Measurements from ENCODE around the gene HSPA2.
"Not testable (repeated sequence)": the region's sequence is repeated elsewhere in the genome, so short reads cannot be mapped to it uniquely, and the experiment has no call there.

HSPA2 gene

GRCh38 chr14:64562436-64562835 is 21.9 kb downstream of the HSPA2 start:
- no peak overlapping the region for H3K4me3 ChIP-seq (ENCODE audit: low read depth, low read length)
- TF ChIP-seq, protein P1, sequence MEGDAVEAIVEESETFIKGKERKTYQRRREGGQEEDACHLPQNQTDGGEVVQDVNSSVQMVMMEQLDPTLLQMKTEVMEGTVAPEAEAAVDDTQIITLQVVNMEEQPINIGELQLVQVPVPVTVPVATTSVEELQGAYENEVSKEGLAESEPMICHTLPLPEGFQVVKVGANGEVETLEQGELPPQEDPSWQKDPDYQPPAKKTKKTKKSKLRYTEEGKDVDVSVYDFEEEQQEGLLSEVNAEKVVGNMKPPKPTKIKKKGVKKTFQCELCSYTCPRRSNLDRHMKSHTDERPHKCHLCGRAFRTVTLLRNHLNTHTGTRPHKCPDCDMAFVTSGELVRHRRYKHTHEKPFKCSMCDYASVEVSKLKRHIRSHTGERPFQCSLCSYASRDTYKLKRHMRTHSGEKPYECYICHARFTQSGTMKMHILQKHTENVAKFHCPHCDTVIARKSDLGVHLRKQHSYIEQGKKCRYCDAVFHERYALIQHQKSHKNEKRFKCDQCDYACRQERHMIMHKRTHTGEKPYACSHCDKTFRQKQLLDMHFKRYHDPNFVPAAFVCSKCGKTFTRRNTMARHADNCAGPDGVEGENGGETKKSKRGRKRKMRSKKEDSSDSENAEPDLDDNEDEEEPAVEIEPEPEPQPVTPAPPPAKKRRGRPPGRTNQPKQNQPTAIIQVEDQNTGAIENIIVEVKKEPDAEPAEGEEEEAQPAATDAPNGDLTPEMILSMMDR (IDR thresholded peaks at IDR 0.05; ENCODE audit: borderline replicate concordance, insufficient read depth, low read depth, low read length), result no peak

DNA sequence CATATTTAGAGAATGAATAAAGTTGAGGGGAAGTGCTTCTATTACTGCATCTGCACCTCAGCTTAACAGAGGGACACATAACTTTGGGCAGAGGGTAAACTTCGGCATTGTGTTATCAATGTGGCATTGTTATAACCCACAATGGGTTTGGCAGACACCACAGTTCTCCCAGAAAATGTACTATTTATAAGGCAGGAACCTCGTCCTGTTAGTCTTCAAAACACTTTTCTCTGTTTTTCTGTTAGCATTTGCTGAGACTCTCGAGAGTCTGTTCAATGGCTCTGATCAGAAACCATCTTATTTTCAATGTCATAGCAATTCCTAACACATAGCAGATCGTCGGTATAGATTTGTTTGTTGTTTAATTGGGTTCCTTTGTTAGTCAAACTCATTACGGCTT is 23.2 kb downstream of the HSPA2 start:
- TF ChIP-seq, protein P1 (IDR thresholded peaks at IDR 0.05; ENCODE audit: borderline replicate concordance, insufficient read depth, low read depth, low read length), result no peak

DNA sequence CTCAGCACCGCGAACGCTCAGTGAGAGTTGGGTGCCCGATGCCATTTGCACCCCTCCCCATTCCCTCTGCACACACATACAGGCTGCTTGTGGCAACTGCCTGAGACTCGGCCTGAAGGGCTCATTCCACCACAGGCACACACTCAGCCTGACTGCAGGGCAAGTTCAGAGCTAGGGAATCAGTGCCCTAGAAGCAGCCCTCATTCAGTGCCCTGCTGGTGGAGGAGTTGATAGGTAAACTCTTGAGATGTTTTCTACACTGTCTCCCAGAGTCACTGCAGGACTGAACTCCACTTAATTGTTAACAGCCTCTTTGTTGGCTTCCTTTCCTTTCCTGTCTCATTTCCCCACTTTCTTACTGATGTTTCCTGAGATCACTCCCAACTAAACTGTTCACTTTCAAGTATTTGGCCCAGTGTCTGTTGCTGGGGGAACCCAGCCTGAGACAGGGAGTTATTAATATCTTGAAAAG is 26.1 kb downstream of the HSPA2 start:
- TF ChIP-seq, protein P1 (IDR thresholded peaks at IDR 0.05; ENCODE audit: borderline replicate concordance, insufficient read depth, low read depth, low read length), result no peak
- H3K4me3 ChIP-seq (ENCODE audit: low read depth, low read length), result no peak overlapping the region

More for the DNA sequence above, 23.2 kb downstream of the HSPA2 start:
- H3K4me3 ChIP-seq (ENCODE audit: low read depth, low read length), result no peak overlapping the region

GRCh38 chr14:64569138-64569631 is 28.6 kb downstream of the HSPA2 start:
- H3K4me3 ChIP-seq (ENCODE audit: low read depth, low read length), result no peak overlapping the region

GRCh38 chr14:64569646-64570045 is 29.1 kb downstream of the HSPA2 start:
- H3K4me3 ChIP-seq (ENCODE audit: low read depth, low read length), result not testable (repeated sequence)

More at GRCh38 chr14:64569138-64569631, 28.6 kb downstream of the HSPA2 start:
- TF ChIP-seq, protein P1 (IDR thresholded peaks at IDR 0.05; ENCODE audit: borderline replicate concordance, insufficient read depth, low read depth, low read length), result no peak

GRCh38 chr14:64572386-64573104 is 32.0 kb downstream of the HSPA2 start:
- H3K4me3 ChIP-seq (ENCODE audit: low read depth, low read length), result no peak overlapping the region
- TF ChIP-seq, protein P1 (IDR thresholded peaks at IDR 0.05; ENCODE audit: borderline replicate concordance, insufficient read depth, low read depth, low read length), result no peak

GRCh38 chr14:64573109-64573508 is 32.6 kb downstream of the HSPA2 start:
- TF ChIP-seq, protein P1 (IDR thresholded peaks at IDR 0.05; ENCODE audit: borderline replicate concordance, insufficient read depth, low read depth, low read length), result no peak
- H3K4me3 ChIP-seq (ENCODE audit: low read depth, low read length), result no peak overlapping the region
